PC-3 (cell line): Measurements from ENCODE around the gene MACROD2. TPM values are rescaled to one million over a fixed set of nuclear protein-coding genes. Genes with fewer than 3 reads are reported as not detected.

ENCODE experiments used
- ATAC-seq: fragments of 200-7000 bp; cut with Tn5 transposase; 2 replicates; pipeline ENCODE4 v1.9.1; 2020; ENCODE audit warnings: mild to moderate bottlenecking, moderate library complexity
- BruUV-seq: library from RNA; stranded (reverse); fragments of 400-500 nt; replicated peaks from 2 replicates; lab custom pipeline; 2021; lab: Mats Ljungman, UMichigan
- CTCF ChIA-PET: fragments of 300-600 bp; sonication (Branson Sonifier 250); formaldehyde crosslinking; loops from one replicate; lab custom pipeline; 2022; ENCODE audit warnings: antibody characterized with exemption; lab: Charles Lee
- POLR2A ChIA-PET: fragments of 300-600 bp; sonication (Branson Sonifier 250); formaldehyde crosslinking; loops from one replicate; lab custom pipeline; 2022; ENCODE audit warnings: antibody characterized with exemption; ENCODE audit not compliant: unreplicated experiment; lab: Charles Lee
- DNase-seq: peaks from one replicate; pipeline ENCODE4 v3.0.0-alpha.2; 2015
- H2AFZ ChIP-seq: fragments of 300-600 bp; sonication (generic); 2 replicates; pipeline ENCODE4 v1.6.0; 2016; ENCODE audit warnings: antibody characterized with exemption, low read length
- H3F3A ChIP-seq: fragments of 300-600 bp; sonication (generic); one replicate; pipeline ENCODE4 v1.6.0; 2017; ENCODE audit warnings: antibody characterized with exemption, low read length, control low read depth, mild to moderate bottlenecking; ENCODE audit not compliant: unreplicated experiment
- H3K27ac ChIP-seq: fragments of 300-600 bp; sonication (generic); 2 replicates; pipeline ENCODE4 v1.5.1; 2016; ENCODE audit warnings: mild to moderate bottlenecking, low read length
- H3K27me3 ChIP-seq: fragments of 300-600 bp; sonication (generic); 2 replicates; pipeline ENCODE4 v1.6.1; 2016; ENCODE audit warnings: low read length, mixed read lengths
- H3K36me3 ChIP-seq: fragments of 300-600 bp; sonication (generic); 2 replicates; pipeline ENCODE4 v1.6.1; 2016; ENCODE audit warnings: low read depth, mixed run types, low read length, mixed read lengths
- H3K4me1 ChIP-seq: fragments of 300-600 bp; sonication (generic); 2 replicates; pipeline ENCODE4 v1.5.1; 2016; ENCODE audit warnings: low read length; ENCODE audit not compliant: insufficient read depth
- H3K4me2 ChIP-seq: fragments of 300-600 bp; sonication (generic); 2 replicates; pipeline ENCODE4 v1.6.0; 2016; ENCODE audit warnings: low read length
- H3K4me3 ChIP-seq: fragments of 300-600 bp; sonication (generic); 2 replicates; pipeline ENCODE4 v1.5.1; 2016; ENCODE audit warnings: mild to moderate bottlenecking, low read length, mixed read lengths
- H3K79me2 ChIP-seq: fragments of 300-600 bp; sonication (generic); 2 replicates; pipeline ENCODE4 v1.6.1; 2017; ENCODE audit warnings: low read length, mixed read lengths
- H3K9ac ChIP-seq: fragments of 300-600 bp; sonication (generic); 2 replicates; pipeline ENCODE4 v1.6.0; 2016; ENCODE audit warnings: mild to moderate bottlenecking, low read length
- H3K9me2 ChIP-seq: fragments of 300-600 bp; sonication (generic); replicated peaks from 2 replicates; pipeline ENCODE4 v1.6.1; 2016; ENCODE audit warnings: mixed run types, low read length, mixed read lengths
- H3K9me3 ChIP-seq: fragments of 300-600 bp; sonication (generic); 2 replicates; pipeline ENCODE4 v1.6.1; 2016; ENCODE audit warnings: low read length, mixed read lengths
- H4K20me1 ChIP-seq: fragments of 300-600 bp; sonication (generic); 2 replicates; pipeline ENCODE4 v1.6.1; 2016; ENCODE audit warnings: low read length, mixed read lengths
- CTCF ChIP-seq: fragments of 300-600 bp; sonication (generic); conservative IDR thresholded peaks from 2 replicates; pipeline ENCODE4 v1.5.1; 2017; ENCODE audit warnings: antibody characterized with exemption, low read depth, mild to moderate bottlenecking, low read length
- EZH2 ChIP-seq: fragments of 300-600 bp; sonication (generic); IDR thresholded peaks from one replicate; pipeline ENCODE4 v1.6.1; 2017; ENCODE audit warnings: antibody characterized with exemption, mild to moderate bottlenecking, low read length; ENCODE audit not compliant: unreplicated experiment
- EZH2phosphoT487 ChIP-seq: fragments of 300-600 bp; sonication (generic); IDR thresholded peaks from 2 replicates; pipeline ENCODE4 v1.6.1; 2018; ENCODE audit warnings: mild to moderate bottlenecking, antibody characterized with exemption, low read length, borderline replicate concordance
- intact Hi-C: fragments of 100-400 bp; cut with micrococcal nuclease; formaldehyde crosslinking; loops from 2 replicates; pipeline ENCODE4 v1.9.0; 2023
- total RNA-seq: library from RNA; depleted of rRNA; stranded (reverse); fragments of >200 nt; gene quantifications from 2 replicates; pipeline ENCODE4 v1.2.3, GENCODE V29; 2014

The MACROD2 gene
- total RNA-seq, 1 experiment from 2014 or later, result 3.1 TPM

GRCh38 chr20:15461938-15462337, 1466.6 kb downstream of the MACROD2 start:
- no peak overlapping the region for H3K27ac ChIP-seq
- no peaks in the 10 kb centered on the region for H3K27me3 ChIP-seq
- DNase-seq (no peak), ATAC-seq (no peak)
- H3K9me2 ChIP-seq, result peaks cover 6% of the 10 kb centered on the region; the same call in 1 of the 2 replicates
- no peak overlapping the region for H2AFZ ChIP-seq
- H3K4me3 ChIP-seq, result no peak overlapping the region
- H3K4me2 ChIP-seq, result no peak overlapping the region
- H3K36me3 ChIP-seq, result no peaks in the 10 kb centered on the region
- H3K9me3 ChIP-seq, result no peaks in the 10 kb centered on the region
- ChIA-PET POLR2A (no interaction called here), CTCF (no interaction called here)
- TF ChIP-seq EZH2phosphoT487 (no peak), CTCF (no peak), EZH2 (no peak)
- intact Hi-C loops, result no loop called here
- H4K20me1 ChIP-seq, result no peaks in the 10 kb centered on the region
- no TSS peak for BruUV-seq
- H3K79me2 ChIP-seq, result no peaks in the 10 kb centered on the region
- no peaks in the 10 kb centered on the region for H3F3A ChIP-seq
- H3K9ac ChIP-seq, result no peak overlapping the region
- no peaks in the 10 kb centered on the region for H3K4me1 ChIP-seq

DNA sequence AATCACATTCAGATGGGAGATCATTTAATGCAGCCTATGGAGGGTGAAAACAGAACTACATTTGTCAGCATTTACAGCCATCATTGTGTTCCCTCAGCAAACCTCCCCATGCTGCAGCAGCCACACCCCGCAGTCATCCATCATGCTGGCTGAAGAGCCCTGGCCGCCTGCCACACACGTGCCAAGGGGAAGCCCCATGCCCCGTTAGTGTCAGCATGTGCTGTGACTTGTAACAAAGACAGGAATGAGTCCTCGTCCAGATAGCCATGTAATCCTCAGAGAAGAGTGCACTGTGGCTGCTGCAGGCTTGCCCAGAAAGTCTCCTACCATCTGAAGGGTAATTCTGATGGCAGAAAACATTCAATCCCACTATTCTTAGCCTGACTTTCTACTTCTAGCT, 1480.2 kb downstream of the MACROD2 start:
- no peak overlapping the region for H3K4me2 ChIP-seq
- no peak overlapping the region for H3K27ac ChIP-seq
- no peaks in the 10 kb centered on the region for H3F3A ChIP-seq
- H3K9me2 ChIP-seq, result no peaks in the 10 kb centered on the region
- H3K9ac ChIP-seq, result no peak overlapping the region
- H3K27me3 ChIP-seq, result no peaks in the 10 kb centered on the region
- TF ChIP-seq CTCF (no peak), EZH2phosphoT487 (no peak), EZH2 (no peak)
- no peaks in the 10 kb centered on the region for H4K20me1 ChIP-seq
- ATAC-seq (no peak), DNase-seq (peak; percentile 24)
- H3K36me3 ChIP-seq, result no peaks in the 10 kb centered on the region
- H3K4me3 ChIP-seq, result no peak overlapping the region
- POLR2A ChIA-PET, result no interaction called here
- H2AFZ ChIP-seq, result no peak overlapping the region
- H3K9me3 ChIP-seq, result no peaks in the 10 kb centered on the region
- intact Hi-C loops, result no loop called here
- no peaks in the 10 kb centered on the region for H3K79me2 ChIP-seq
- CTCF ChIA-PET, result no interaction called here
- H3K4me1 ChIP-seq, result no peaks in the 10 kb centered on the region
- no TSS peak for BruUV-seq

DNA sequence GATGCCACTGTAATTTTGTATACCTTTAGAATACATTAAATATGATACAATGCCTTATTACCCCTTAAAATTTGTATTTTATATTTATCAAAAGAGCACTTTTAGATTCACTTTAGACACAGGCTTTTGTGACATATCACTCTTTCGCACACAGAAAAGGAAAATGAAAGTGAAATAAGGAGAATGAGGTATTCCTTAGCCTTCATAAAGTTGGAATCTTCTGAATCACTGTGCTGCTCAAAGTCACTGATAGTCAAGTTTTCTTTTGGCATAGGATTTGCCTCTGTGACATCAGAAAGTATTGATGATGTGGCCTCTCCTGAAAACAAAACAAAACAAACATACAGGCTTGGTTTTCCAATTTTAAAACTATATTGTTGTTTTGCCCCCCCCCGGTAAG, 1480.9 kb downstream of the MACROD2 start:
- Histone ChIP-seq H3K9me3 (no peaks in the 10 kb centered on the region), H3K79me2 (no peaks in the 10 kb centered on the region), H2AFZ (no peak overlapping the region), H3K9ac (no peak overlapping the region), H3F3A (no peaks in the 10 kb centered on the region), H3K36me3 (no peaks in the 10 kb centered on the region), H4K20me1 (no peaks in the 10 kb centered on the region), H3K27me3 (no peaks in the 10 kb centered on the region), H3K4me2 (no peak overlapping the region), H3K4me3 (no peak overlapping the region), H3K27ac (no peak overlapping the region), H3K9me2 (0 out of 2 replicates have a peak, but pooled peaks cover 3% of the 10 kb centered on the region), H3K4me1 (no peaks in the 10 kb centered on the region)
- no peak for ATAC-seq
- intact Hi-C loops, result no loop called here
- CTCF ChIA-PET, result no interaction called here
- no peak for DNase-seq
- no TSS peak for BruUV-seq
- POLR2A ChIA-PET, result no interaction called here
- TF ChIP-seq CTCF, result no peak
- no peak for TF ChIP-seq EZH2phosphoT487
- TF ChIP-seq EZH2, result no peak
